Heart right ventricle (tissue), 16 donors: ENCODE results near the gene OSBPL8. TPM values are rescaled to one million over a fixed set of nuclear protein-coding genes. Genes with fewer than 3 reads are reported as not detected.
"Not testable (repeated sequence)": the region's sequence is repeated elsewhere in the genome, so short reads cannot be mapped to it uniquely, and the experiment has no call there.

Source experiments
- ATAC-seq, 8 donors: fragments of 200-7000 bp; cut with Tn5 transposase; one replicate each; pipeline ENCODE4 v1.9.1; 2020; ENCODE audit warnings: mild to moderate bottlenecking in 8 of 8, moderate library complexity in 8 of 8, moderate number of reproducible peaks in 1 of 8
- DNase-seq, 2 donors: peaks; one replicate each; pipeline ENCODE4 v3.0.0-alpha.2; 2020
- H3K27ac ChIP-seq, 10 donors: fragments of 200-600 bp; sonication (generic) in 2 of 10; one replicate each; pipeline versions ENCODE4 v1.5.0 to v1.8.0; 2020 to 2022; ENCODE audit warnings: mild to moderate bottlenecking in 3 of 10
- H3K27me3 ChIP-seq, 7 donors: fragments of 200-600 bp; one replicate each; pipeline ENCODE4 v1.8.0; 2021 to 2022; ENCODE audit warnings: mild to moderate bottlenecking in 2 of 7
- H3K36me3 ChIP-seq, 9 donors: fragments of 200-600 bp; sonication (generic) in 1 of 9; one replicate each; pipeline versions ENCODE4 v1.5.0 to v1.8.0; 2020 to 2022; ENCODE audit warnings: mild to moderate bottlenecking in 2 of 9
- H3K4me1 ChIP-seq, 9 donors: fragments of 200-600 bp; sonication (generic) in 1 of 9; one replicate each; pipeline versions ENCODE4 v1.5.0 to v1.8.0; 2020 to 2022; ENCODE audit warnings: mild to moderate bottlenecking in 4 of 9
- H3K4me3 ChIP-seq, 10 donors: fragments of 200-600 bp; sonication (generic) in 2 of 10; one replicate each; pipeline versions ENCODE4 v1.5.0 to v1.8.0; 2020 to 2022; ENCODE audit warnings: mild to moderate bottlenecking in 7 of 10, moderate library complexity in 2 of 10
- H3K9me3 ChIP-seq, 11 donors: fragments of 200-600 bp in 10 of 11; sonication (generic) in 2 of 11; one replicate each; pipeline versions ENCODE4 v1.5.0 to v1.8.0; 2013 to 2022; ENCODE audit warnings: mild to moderate bottlenecking in 2 of 11, control low read depth in 1 of 11, moderate library complexity in 1 of 11
- CTCF ChIP-seq, 9 donors: fragments of 200-600 bp; sonication (generic) in 2 of 9; IDR thresholded peaks; one replicate each; pipeline versions ENCODE4 v1.5.0 to v1.8.0; 2021 to 2022; ENCODE audit warnings: antibody characterized with exemption in 9 of 9, mild to moderate bottlenecking in 5 of 9, moderate library complexity in 1 of 9
- whole genome bisulfite sequencing, 2 donors: extraction: QIAGEN DNeasy Blood & Tissue Kit; methylation state at CpG; one replicate each; pipeline ENCODE4 v1.1.7; 2013; ENCODE audit warnings: inconsistent platforms in 1 of 2; 5-methylcytosine and 5-hydroxymethylcytosine counted together
- intact Hi-C, 10 donors: fragments of 100-400 bp; cut with DNase I; formaldehyde crosslinking; loops; one replicate each; pipeline versions ENCODE4 v1.11.1 to v1.14.2; 2022
- polyA plus RNA-seq, 2 donors: library from polyadenylated mRNA; stranded (reverse); fragments of 200-250 nt; gene quantifications; one replicate each; pipeline ENCODE4 v1.2.3, GENCODE V29; 2013
- total RNA-seq, 10 donors: library from RNA; stranded (reverse); fragmentation: NEBNext Ultra II Directional in 3 of 10; extraction: Animal tissue kit (Norgen Biotek cat#: 25700) in 3 of 10; gene quantifications; one replicate each; pipeline versions ENCODE4 v1.2.1 to v1.2.4, GENCODE V29; 2021 to 2023
- donor health status: Arrhythmogenic right ventricular cardiomyopathy.
- donor health status: ischemic (EF 13 %, LVEDD 7.1; RV severe dilation, severe dysfunction).
- donor health status: healthy with polysubstance abuse.
- donor health status: DM: no; HTN: yes; CAD: no.
- donor health status: DM: no; HTN: no; CAD: no.
- donor health status: ischemic (EF 25% LVEDD 6.9; RV normal size, moderate dysfunction).
- donor health status: ischemic (EF 25% LVEDD 5.7; RV mildly dilated, moderate dysfunction).
- donor health status: healthy.
- donor health status: DM: yes; HTN: yes; CAD: no.
- donor health status: Ischemic cardiomyopathy.
- donor health status: ischemic (EF 35%, LVEDD 5.7; RV mildly dilated, moderate dysfunction).
- donor health status: nonischemic (EF 11% LVEDD 7.7; RV severe dilation, severe dysfunction).
- donor health status: DM: yes; HTN: yes; CAD: no.
- donor health status: PGD.
- donor health status: ischemic (EF 29% LVEDD 5.4; RV normal size, mild dysfunction).
- donor health status: nonischemic (EF 23%, LVEDD 6.1; RV moderate dilation, normal function).

OSBPL8 gene
- total and polyA plus RNA-seq, 12 donors, result 5.6 to 50.0 (median 33.3) TPM

- ATAC-seq, result no peak
These were observed 222.0 kb downstream of the OSBPL8 start for GRCh38 chr12:76337583-76337982.

DNA sequence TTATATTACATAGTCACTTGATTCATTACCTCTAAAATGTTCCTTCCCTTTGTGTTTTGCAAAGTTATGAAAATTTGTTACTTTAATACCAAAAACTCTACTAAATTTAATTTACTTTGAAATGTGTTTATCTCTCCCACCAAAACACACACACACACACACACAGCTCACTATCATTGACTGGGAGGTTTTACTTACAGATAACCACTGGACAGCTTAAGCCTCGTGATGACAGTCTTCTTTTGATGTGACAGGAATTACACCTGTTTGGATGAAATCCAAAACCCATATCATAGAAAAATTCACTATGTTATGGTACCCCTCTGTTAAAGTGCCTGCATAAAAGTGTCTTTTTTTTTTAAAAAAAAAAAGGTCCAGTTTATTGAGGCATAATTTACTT is 227.0 kb downstream of the OSBPL8 start:
- Histone ChIP-seq H3K4me1 (peaks cover 0 to 2% (median 0%) of the 10 kb centered on the region in 9 donors), H3K27ac (no peak overlapping the region), H3K4me3 (no peak overlapping the region), H3K36me3 (no peaks in the 10 kb centered on the region), H3K27me3 (no peaks in the 10 kb centered on the region), H3K9me3 (peaks cover 0 to 9% (median 0%) of the 10 kb centered on the region in 11 donors)
- no peak for TF ChIP-seq CTCF (IDR thresholded peaks at IDR 0.05)
- ATAC-seq, result no peak
- DNase-seq, result no peak
- 25 to 33% methylated on average over 1 of the region's 1 CpG for whole genome bisulfite sequencing, 2 donors
- intact Hi-C loops, result no loop called here

More at GRCh38 chr12:76337583-76337982, 222.0 kb downstream of the OSBPL8 start:
- H3K4me1 ChIP-seq, result peaks cover 0 to 12% (median 0%) of the 10 kb centered on the region in 9 donors
- intact Hi-C loops, result no loop called here
- no peak for TF ChIP-seq CTCF (IDR thresholded peaks at IDR 0.05)
- H3K36me3 ChIP-seq, result no peaks in the 10 kb centered on the region
- no peak for DNase-seq
- WGBS, 2 donors, result 65 to 84% methylated on average over 3 of the region's 3 CpGs
- H3K4me3 ChIP-seq, result no peak overlapping the region
- H3K27ac ChIP-seq, result no peak overlapping the region
- H3K9me3 ChIP-seq, result no peaks in the 10 kb centered on the region
- no peaks in the 10 kb centered on the region for H3K27me3 ChIP-seq

GRCh38 chr12:76329606-76330005 is 230.0 kb downstream of the OSBPL8 start:
- no peak for ATAC-seq
- peaks cover 0 to 12% (median 0%) of the 10 kb centered on the region in 11 donors for H3K9me3 ChIP-seq
- H3K27me3 ChIP-seq, result no peaks in the 10 kb centered on the region
- intact Hi-C loops, result no loop called here
- no peaks in the 10 kb centered on the region for H3K4me1 ChIP-seq
- H3K4me3 ChIP-seq, result no peak overlapping the region
- no peaks in the 10 kb centered on the region for H3K36me3 ChIP-seq
- TF ChIP-seq CTCF (IDR thresholded peaks at IDR 0.05), result no peak
- 95 to 96% methylated on average over 5 of the region's 5 CpGs for WGBS, 2 donors
- DNase-seq, result no peak
- H3K27ac ChIP-seq, result no peak overlapping the region

- H3K4me1 ChIP-seq, result no peaks in the 10 kb centered on the region
- H3K27me3 ChIP-seq, result no peaks in the 10 kb centered on the region
- 65 to 70% methylated on average over 2 of the region's 2 CpGs for WGBS, 2 donors
- H3K9me3 ChIP-seq, result peaks cover 0 to 12% (median 0%) of the 10 kb centered on the region in 11 donors
- intact Hi-C loops, result no loop called here
- ATAC-seq, result no peak
- H3K4me3 ChIP-seq, result no peak overlapping the region
- TF ChIP-seq CTCF (IDR thresholded peaks at IDR 0.05), result no peak
- DNase-seq, result no peak
- H3K36me3 ChIP-seq, result no peaks in the 10 kb centered on the region
- H3K27ac ChIP-seq, result no peak overlapping the region
These were observed 230.4 kb downstream of the OSBPL8 start for GRCh38 chr12:76329159-76329558.

DNA sequence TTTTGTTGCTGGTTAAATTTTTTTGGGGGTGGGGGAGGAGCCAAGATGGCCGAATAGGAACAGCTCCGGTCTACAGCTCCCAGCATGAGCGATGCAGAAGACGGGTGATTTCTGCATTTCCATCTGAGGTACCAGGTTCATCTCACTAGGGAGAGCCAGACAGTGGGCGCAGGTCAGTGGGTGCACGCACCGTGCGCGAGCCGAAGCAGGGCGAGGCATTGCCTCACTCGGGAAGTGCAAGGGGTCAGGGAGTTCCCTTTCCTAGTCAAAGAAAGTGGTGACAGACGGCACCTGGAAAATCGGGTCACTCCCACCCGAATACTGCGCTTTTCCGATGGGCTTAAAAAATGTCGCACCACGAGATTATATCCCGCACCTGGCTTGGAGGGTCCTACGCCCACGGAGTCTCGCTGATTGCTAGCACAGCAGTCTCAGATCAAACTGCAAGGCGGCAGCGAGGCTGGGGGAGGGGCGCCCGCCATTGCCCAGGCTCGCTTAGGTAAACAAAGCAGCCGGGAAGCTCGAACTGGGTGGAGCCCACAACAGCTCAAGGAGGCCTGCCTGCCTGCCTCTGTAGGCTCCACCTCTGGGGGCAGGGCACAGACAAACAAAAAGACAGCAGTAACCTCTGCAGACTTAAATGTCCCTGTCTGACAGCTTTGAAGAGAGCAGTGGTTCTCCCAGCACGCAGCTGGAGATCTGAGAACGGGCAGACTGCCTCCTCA is 239.8 kb downstream of the OSBPL8 start:
- DNase-seq, intact Hi-C loops, ATAC-seq, H3K4me3 ChIP-seq, H3K9me3 ChIP-seq, H3K36me3 ChIP-seq, H3K4me1 ChIP-seq, H3K27ac ChIP-seq, H3K27me3 ChIP-seq: not testable (repeated sequence)
- WGBS, 2 donors, result 63 to 76% methylated on average over 30 of the region's 32 CpGs
